PC-9 (cell line): Measurements from ENCODE around the gene TOPAZ1.

ENCODE experiments used
- EZH2 ChIP-seq: fragments of 200-600 bp; sonication (generic); IDR thresholded peaks from 2 replicates; pipeline ENCODE4 v1.8.0; 2017; ENCODE audit warnings: antibody characterized with exemption, low read depth
- TF ChIP-seq, protein P1 (sequence below): fragments of 200-600 bp; sonication (generic); conservative IDR thresholded peaks from 2 replicates; pipeline ENCODE4 v1.6.1; 2017; ENCODE audit warnings: mixed run types, antibody characterized with exemption, mild to moderate bottlenecking, moderate library complexity

DNA sequence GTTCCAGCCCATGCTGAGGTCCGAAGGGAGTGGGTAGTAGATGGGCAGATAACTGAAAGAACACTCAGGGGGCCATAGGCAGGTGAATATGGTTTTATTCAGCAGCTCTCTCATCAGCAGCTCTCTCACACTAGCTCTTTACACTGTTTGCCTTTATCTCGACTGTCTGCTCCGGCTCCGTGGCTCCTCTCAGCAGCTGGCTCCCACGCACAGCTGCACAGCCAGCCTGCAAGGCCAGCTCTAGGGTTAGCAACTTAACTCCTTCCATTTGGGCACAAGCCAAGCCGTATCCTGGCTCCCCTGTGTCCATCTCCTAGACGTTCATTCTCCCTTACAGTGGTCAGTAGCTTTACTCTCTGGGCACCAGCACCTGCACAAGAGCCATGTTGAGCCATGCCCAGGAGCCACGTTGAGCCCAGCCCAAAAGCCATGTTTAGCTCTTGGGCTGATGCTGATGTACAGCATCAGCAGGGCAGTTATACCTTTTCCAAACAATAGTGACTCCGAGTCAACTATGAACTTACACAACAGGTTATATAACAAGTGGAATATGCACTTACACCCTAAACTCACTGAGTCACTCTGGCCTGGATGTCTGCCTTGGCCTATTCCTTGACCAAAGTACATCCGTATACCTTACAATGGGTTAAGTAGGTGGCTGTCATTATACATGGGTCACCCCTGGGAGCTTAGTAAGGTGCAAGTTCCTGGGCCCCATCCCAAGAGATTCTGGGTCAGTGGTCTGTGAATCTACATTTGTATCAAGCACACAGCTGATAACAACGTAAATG, 34.6 kb upstream of the TOPAZ1 start:
- TF ChIP-seq, protein P1, sequence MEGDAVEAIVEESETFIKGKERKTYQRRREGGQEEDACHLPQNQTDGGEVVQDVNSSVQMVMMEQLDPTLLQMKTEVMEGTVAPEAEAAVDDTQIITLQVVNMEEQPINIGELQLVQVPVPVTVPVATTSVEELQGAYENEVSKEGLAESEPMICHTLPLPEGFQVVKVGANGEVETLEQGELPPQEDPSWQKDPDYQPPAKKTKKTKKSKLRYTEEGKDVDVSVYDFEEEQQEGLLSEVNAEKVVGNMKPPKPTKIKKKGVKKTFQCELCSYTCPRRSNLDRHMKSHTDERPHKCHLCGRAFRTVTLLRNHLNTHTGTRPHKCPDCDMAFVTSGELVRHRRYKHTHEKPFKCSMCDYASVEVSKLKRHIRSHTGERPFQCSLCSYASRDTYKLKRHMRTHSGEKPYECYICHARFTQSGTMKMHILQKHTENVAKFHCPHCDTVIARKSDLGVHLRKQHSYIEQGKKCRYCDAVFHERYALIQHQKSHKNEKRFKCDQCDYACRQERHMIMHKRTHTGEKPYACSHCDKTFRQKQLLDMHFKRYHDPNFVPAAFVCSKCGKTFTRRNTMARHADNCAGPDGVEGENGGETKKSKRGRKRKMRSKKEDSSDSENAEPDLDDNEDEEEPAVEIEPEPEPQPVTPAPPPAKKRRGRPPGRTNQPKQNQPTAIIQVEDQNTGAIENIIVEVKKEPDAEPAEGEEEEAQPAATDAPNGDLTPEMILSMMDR: no peak
- TF ChIP-seq EZH2: no peak
